ENCODE data around the gene FRMD7. TPM values are rescaled to one million over a fixed set of nuclear protein-coding genes. Genes with fewer than 3 reads are reported as not detected.

Gene FRMD7
- total RNA-seq, 1 experiment from 2014 or later: not detected

DNA sequence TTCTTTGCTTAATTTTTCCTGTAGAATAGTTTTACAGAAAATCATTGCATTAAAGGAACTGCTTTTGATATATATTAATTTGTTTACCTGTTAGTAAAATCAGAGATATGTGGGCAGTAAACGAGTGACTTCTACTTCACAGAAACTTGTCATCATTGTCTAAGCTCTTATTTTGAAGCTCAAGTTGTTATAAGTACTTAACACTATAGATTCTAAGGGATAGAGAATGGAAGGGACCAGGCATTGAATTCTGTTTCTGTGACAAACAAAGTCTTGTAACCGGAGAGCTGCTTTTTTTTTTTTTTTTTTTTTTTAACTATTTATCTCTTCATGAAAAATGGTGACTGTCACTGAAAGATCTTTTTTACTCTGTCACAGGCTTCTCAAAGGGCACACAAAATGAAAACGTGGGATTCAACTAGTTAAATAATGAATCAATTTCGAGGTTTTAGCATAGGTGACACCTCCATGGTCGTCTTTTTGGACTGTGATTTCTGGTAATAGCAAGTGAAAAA is 90.3 kb downstream of the FRMD7 start:
- DNase-seq (ENCODE audit: low read depth): no peak

DNA sequence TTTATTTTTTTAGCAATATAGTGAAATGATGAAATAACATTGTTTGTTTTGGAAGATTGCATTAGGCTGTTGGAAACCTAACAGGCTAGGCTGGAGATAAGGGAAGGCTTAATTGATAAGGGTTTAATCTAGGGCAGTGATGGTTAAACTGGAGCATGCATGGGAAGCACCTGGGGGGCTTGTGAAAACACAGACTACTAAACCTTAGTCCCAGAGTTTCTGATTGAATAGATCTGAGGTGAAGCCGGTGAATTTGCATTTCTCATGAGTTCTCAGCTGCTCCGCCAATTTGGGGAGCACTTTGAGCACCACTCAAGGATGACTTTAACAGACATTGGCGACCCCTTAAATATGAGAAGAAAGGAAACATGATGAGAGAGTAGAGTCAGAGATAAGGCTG is 93.2 kb downstream of the FRMD7 start:
- no peak for DNase-seq (ENCODE audit: low read depth)

DNA sequence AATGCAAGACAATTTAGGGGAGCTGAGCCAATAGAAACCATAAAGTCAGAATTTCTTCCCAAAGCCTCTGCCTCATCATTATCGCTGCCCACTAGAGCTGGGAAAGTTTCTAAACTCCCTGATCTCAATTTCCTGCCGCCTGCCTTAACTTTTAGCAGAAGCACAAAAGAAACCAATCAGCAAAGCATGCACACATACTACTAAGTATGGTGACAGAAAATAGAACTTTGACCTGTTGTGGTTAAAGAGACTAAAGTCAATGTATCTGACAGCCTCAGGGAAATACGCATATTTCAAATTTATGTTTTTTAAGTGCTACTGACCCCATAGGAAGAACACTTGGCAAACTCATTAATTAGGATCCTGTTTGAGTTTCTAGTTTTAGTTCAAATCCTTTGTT is 94.7 kb downstream of the FRMD7 start:
- no peak for DNase-seq (ENCODE audit: low read depth)

DNA sequence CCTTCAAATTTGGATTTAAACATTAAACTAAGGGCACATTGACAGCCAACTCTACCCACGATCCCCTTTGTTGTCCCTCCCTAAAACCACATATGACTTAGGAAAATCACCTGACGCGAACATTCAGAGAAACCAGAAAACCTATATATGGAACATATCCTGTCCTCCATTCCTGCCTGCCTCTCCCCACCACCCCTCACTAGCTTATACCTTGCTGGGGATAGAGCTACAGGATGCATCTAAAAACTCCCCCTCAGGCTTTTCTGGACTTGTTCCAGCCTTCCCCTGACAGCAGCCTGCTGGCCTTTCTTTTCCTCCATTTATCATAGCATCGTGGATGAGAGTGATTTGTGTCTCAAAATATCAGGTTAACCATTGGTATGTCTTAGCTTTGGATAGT is 96.0 kb downstream of the FRMD7 start:
- DNase-seq (ENCODE audit: low read depth): no peak

DNA sequence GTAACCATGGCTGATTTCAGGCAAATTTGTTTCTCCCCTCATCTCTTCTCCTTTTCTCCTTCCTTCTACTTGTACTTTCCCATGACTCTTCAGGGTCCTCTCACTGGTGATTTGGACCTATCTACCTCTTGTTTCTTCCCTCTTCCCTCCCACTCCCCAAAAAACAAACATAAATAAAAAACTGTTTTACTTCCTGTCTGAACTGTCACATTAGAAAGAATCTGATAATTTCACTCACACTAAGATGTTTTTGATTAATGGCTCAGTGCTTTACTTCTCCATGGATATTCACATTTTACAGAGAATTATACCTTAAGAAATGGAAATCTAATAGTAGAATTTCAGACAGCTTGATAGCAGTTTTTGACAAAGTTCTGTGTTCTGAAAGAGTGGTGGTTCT is 97.6 kb downstream of the FRMD7 start:
- DNase-seq (ENCODE audit: low read depth): no peak

Other genes starting within 250 kb of the FRMD7 start
- 25.2 and 26.3 TPM in 2 replicates for gene STK26, start 104.7 kb downstream of the FRMD7 start, total RNA-seq (2014; rRNA removed; shearing (Covaris generic))
- 10.4 and 14.8 TPM in 2 replicates for gene RAP2C, start 91.4 kb upstream of the FRMD7 start, total RNA-seq (2014; rRNA removed; shearing (Covaris generic))